Hematopoietic multipotent progenitor cell (in vitro differentiated cells): ENCODE data around the gene KRTAP20-4. TPM values are rescaled to one million over a fixed set of nuclear protein-coding genes. Genes with fewer than 3 reads are reported as not detected.

Experiments
- DNase-seq, 3 donors: peaks; one replicate each; pipeline ENCODE4 v3.0.0-alpha.2; 2011 to 2015; ENCODE audit warnings: low read depth in 2 of 3, low spot score in 2 of 3
- total RNA-seq: library from RNA; depleted of rRNA; stranded (reverse); fragments of >200 nt; gene quantifications from one replicate; pipeline ENCODE4 v1.2.3, GENCODE V29; 2012

Gene KRTAP20-4
- not detected for total RNA-seq

DNA sequence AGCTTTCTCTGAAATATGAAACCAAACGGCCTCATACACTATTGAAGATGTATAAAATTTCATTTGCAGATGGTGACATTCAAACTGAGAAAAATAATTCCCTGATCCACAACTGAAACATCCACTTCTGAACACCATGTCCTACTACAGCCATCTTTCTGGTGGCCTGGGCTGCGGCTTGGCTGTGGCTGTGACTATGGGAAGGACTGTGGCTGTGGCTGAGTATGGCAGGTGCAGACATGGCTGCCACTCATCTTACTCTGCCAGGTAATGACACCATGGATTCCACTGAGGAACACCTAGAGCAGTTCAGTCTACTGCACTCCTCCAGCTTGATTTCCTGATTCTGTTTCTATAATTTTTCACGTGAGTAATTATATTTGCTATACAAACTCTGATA, at the start of gene KRTAP20-4:
Gene KRTAP20-4 (plus strand): TSS at position 106 of the 400 bp plus-strand sequence.
- no peak for DNase-seq

GRCh38 chr21:30577766-30578165, 42.7 kb upstream of the KRTAP20-4 start:
- no peak for DNase-seq

DNA sequence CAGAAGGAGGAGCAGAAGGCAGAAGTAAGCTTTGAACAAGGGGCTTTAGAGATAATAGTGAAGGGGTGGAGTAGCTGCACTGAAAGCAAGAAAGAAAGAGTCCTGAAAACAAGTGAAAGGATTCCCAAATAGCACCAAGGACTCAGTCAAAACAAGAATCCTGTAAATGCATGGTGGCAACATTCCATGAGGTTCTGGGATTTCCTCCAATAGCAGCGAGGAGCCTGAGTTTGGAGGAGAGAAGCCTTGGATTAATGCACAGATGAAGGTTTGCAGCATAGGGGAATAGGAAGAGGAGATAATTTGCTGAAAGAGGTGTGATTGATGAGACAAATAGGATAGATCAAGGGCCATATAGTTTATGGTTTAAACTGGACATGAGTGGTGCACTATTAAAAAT, 41.1 kb upstream of the KRTAP20-4 start:
- DNase-seq: no peak

GRCh38 chr21:30580132-30580531, 40.3 kb upstream of the KRTAP20-4 start:
- no peak for DNase-seq

DNA sequence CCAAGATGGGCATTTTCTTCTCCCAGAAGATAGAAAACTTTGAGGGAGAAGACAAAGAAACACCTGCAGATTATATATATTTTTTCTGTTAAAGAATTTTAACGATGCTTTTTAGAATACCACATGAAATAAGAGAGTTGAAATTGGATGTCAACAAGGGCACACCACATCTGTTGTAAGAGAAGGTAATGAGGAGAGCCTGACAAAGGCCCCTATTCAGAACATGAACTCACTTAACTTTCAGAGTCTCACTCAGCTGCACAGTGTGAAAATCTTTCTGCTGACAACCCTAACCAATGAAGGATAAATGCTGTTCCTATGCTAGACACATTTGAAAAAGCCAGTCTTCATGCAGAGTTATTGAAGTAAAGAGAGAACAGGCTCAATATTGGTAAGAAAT, 37.6 kb upstream of the KRTAP20-4 start:
- no peak for DNase-seq

- DNase-seq: no peak
These were observed 30.1 kb upstream of the KRTAP20-4 start, which contains the start of gene KRTAP22-2 for GRCh38 chr21:30590297-30590696. KRTAP22-2 (minus strand) TSS chr21:30590397.

DNA sequence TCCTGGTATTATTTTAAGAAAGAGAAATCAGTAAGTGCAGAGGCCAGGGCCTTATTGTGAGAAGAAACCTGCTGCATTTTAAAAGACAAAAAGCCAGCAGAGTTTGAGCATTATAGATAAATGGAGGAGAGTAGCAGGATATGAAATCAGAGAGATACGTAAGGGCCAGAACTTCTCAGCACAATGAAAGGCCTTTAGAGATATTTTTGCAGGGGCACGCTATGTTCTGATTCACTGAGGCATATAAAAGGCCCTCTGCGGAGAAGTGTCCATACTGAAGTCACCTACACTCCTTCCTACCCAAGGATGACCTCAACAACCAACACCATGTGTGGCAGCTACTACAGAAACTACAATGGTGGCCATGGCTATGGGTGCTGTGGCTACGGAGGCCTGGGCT, 28.3 kb upstream of the KRTAP20-4 start, which contains the start of gene KRTAP6-3:
Gene KRTAP6-3 (plus strand): TSS at position 301 of the 400 bp plus-strand sequence. CDS start 6 bp downstream, at position 307.
- DNase-seq: no peak

- no peak for DNase-seq
These were observed 21.6 kb upstream of the KRTAP20-4 start, which contains the start of gene KRTAP6-2 for GRCh38 chr21:30598802-30599201. KRTAP6-2 (minus strand) TSS chr21:30598902; CDS start chr21:30598874, 28 bp downstream.

GRCh38 chr21:30600787-30601186, 19.6 kb upstream of the KRTAP20-4 start, which contains the start of gene KRTAP22-1:
KRTAP22-1 (plus strand) TSS chr21:30601087.
- no peak for DNase-seq

GRCh38 chr21:30605968-30606367, 14.5 kb upstream of the KRTAP20-4 start:
- DNase-seq: no peak

- DNase-seq: no peak
These were observed 8.3 kb upstream of the KRTAP20-4 start for GRCh38 chr21:30612132-30612531.

GRCh38 chr21:30613836-30614235, 6.6 kb upstream of the KRTAP20-4 start, which contains the start of gene KRTAP6-1:
KRTAP6-1 (minus strand) TSS chr21:30613930; CDS start chr21:30613904, 26 bp downstream.
- no peak for DNase-seq

- DNase-seq: no peak
These were observed 5.2 kb upstream of the KRTAP20-4 start for GRCh38 chr21:30615199-30615598.

DNA sequence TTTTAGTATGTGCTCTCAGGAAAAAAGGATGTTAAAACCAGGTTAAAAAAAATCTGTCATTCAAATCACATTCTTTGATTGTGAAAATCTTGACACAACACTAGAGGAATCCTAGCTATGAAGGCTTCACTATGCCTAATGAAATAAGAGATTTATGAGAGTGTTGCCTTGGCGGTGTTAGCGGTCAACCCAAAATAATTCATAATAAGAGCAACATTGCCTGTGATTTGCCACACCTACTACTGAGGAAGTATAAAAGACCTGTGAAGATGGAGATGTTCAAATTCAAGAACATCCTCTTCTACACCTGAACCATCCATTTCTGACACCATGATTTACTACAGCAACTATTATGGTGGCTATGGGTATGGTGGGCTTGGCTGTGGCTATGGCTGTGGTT, 4.3 kb upstream of the KRTAP20-4 start, which contains the start of gene KRTAP20-1:
Gene KRTAP20-1 (plus strand): TSS at position 301 of the 400 bp plus-strand sequence. CDS start 30 bp downstream, at position 331.
- DNase-seq: no peak

- DNase-seq: no peak
These were observed 347 bp upstream of the KRTAP20-4 start for GRCh38 chr21:30620080-30620479.

DNA sequence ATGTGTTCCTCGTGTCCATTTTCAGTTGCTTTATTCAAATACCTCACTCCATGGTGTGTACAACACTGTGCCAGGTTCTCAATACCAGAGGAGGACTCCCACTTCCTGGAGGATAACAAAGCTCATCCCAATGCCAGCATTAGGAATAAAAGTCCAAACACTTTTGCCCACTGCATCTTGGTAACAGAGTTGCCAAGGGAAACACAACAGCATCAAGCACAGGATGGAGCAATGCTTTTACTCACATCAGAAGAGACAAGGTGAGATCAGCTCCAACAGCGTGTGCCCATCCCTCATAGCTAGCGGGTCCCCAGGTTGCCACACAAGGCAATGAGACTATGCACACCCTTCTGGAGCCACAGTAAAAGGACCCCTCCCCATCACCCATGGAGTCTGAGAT, 2.9 kb downstream of the KRTAP20-4 start:
- DNase-seq: no peak

GRCh38 chr21:30625449-30626165, 5.2 kb downstream of the KRTAP20-4 start:
- DNase-seq: no peak

DNA sequence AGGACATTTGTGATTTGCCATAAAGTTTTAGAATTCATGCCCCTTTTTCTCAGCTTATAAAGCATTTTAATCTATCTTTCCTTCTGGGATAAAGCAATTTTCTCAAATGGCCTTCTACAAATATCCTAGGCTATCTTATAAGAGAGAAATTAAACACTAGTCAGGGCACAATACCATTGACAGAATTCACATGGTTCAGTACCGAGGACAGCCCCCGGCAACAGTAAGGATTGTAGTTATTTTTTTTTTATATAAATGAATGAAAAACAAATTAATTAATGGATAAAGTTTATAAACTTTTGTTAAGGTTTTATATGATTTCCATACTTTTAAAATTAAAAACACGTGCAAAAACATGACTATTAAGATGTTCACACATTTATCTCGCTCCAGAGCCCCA, 7.7 kb downstream of the KRTAP20-4 start:
- DNase-seq: no peak

DNA sequence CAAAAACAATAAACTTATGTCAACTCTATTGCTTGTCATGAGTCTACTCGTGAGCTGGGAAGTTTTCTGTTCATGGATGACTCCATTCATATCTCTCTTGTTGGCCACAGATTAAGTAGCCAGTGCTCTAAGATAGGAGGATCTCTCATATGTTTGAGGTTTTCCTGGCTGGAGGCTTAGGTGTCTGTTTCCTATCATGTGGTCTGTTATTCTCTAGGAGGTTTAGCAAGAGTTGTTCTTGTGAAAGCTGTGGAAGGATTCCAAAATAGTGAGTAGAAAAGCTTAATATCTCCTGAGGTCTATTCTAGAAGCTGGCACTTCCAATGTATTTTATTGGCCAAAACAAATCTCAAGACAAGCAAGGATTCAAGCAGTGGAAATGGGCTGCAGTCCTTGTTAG, 8.8 kb downstream of the KRTAP20-4 start:
- no peak for DNase-seq

DNA sequence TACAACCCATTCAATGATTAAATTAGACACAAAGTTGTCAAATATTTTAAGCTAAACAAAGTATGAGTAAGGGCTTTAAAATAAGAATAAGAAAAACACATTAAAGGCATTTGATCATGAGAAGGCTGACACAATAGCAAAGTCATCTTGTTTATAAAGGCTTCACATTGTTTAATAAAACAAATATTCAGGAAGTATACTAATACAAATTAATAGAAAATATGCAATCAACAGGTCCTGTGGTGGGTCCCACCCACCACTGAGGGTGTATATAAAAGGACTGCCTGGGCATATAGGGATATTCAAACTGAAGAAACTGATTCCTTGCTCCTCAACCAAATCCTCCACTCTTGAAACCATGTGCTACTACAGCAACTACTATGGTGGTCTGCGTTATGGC, 14.5 kb downstream of the KRTAP20-4 start, which contains the start of gene KRTAP20-2:
Gene KRTAP20-2 (plus strand): TSS at position 301 of the 400 bp plus-strand sequence. CDS start 58 bp downstream, at position 359.
- no peak for DNase-seq

GRCh38 chr21:30638686-30639085, 18.3 kb downstream of the KRTAP20-4 start:
- DNase-seq: no peak

DNA sequence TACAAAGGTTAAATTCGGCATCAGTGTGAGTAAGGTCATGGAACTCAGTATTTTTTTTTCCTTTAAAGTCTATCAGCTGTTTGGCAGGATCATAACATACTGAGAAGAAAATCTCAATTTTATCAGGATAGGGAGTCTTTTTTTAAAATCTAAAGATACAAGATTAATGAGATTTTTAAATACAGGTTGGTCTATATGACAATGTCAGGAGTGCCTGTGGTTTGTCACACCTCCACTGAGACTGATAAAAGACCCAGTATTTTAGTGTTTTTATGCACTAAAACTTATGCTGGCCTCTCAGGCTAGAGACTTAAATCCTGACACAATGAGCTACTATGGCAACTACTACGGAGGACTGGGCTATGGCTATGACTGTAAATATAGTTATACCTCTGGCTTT, 22.1 kb downstream of the KRTAP20-4 start, which contains the start of gene KRTAP20-3:
Gene KRTAP20-3 (plus strand): TSS at position 301 of the 400 bp plus-strand sequence.
- DNase-seq: no peak
